GM08714 (cell line): ENCODE results near the gene CAPN2.

Experiments used
- H3K4me3 ChIP-seq: fragments of 200-500 bp; sonication (Bioruptor generic); 2 replicates; pipeline ENCODE4 v1.5.1; 2014; ENCODE audit warnings: mild to moderate bottlenecking, low read length, inconsistent platforms
- ZNF274 ChIP-seq: IDR thresholded peaks from 2 replicates; pipeline ENCODE4 v1.6.1; 2012; ENCODE audit warnings: mild to moderate bottlenecking, low read depth, low read length

CAPN2 gene

DNA sequence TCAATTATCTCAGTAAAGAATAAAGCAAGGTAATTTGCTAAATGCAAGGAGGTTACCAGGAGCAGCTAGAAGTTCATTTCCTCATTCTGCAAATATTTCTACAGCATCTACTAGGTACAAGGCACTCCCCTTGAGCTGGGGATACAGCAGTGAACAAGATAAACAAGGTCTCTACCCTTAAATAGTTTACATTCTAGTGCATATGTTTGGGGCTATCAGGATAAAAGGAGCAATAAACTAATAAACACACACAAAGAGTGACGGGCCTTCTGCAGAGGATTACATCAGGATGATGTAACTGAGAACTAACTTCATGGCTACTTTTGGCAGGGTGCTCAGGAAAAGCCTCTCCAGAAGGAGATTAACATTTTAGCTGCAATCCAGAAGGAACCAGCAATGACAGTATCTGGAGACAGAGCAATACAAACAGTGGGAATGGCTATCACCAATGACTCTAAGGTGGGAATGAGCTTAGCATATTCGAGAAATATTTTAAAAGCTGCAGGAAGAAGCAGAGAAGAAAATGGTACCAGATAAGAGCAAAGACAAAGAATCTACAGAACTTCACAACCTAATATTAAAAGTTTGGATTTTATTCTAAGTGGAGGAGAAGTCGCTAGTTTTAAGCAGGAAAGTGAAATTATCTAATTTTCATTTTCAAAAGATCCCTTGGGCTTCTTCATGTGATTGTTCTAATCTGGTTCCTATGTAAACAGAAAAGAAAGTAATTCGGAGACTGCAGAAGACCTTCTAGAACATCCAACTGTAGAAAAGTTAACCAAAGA is 107.6 kb downstream of the CAPN2 start:
- TF ChIP-seq ZNF274, result no peak
- no peak overlapping the region for H3K4me3 ChIP-seq

GRCh38 chr1:223820515-223820858 is 108.1 kb downstream of the CAPN2 start:
- TF ChIP-seq ZNF274, result no peak
- H3K4me3 ChIP-seq, result no peak overlapping the region

GRCh38 chr1:223820971-223821370 is 108.6 kb downstream of the CAPN2 start:
- TF ChIP-seq ZNF274, result no peak
- no peak overlapping the region for H3K4me3 ChIP-seq

GRCh38 chr1:223824287-223824686 is 111.9 kb downstream of the CAPN2 start:
- TF ChIP-seq ZNF274, result no peak
- no peak overlapping the region for H3K4me3 ChIP-seq

DNA sequence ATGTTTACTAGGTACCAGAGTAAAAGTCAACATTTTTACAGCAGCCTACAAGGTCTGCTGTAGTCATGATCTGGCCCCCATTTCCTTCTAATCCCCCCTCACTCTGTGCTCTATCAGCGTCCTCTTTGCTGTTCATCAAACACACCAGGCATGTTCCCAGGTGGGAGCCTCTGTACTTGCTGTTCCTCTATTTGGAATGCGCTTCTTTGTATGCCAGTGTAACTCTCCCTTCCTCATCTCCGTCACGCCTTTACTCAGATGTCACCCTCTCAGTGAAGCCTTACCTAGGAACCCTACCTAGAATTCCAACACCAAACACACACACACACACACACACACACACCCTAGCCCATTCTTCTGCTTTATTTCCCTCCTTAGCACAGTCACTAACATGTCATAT is 112.4 kb downstream of the CAPN2 start:
- H3K4me3 ChIP-seq, result no peak overlapping the region
- TF ChIP-seq ZNF274, result no peak
